GM21737 (cell line): ENCODE measurements around the gene NHSL1.
A peak's percentile ranks its signal among the peaks of the same experiment; 100 is the strongest.

ENCODE experiments used
- ATAC-seq: cut with Tn5 transposase; IDR thresholded peaks from one replicate; pipeline ENCODE4 v1.9.1; 2021; ENCODE audit warnings: mild to moderate bottlenecking, moderate library complexity; ENCODE audit not compliant: unreplicated experiment

NHSL1 gene, protein sequence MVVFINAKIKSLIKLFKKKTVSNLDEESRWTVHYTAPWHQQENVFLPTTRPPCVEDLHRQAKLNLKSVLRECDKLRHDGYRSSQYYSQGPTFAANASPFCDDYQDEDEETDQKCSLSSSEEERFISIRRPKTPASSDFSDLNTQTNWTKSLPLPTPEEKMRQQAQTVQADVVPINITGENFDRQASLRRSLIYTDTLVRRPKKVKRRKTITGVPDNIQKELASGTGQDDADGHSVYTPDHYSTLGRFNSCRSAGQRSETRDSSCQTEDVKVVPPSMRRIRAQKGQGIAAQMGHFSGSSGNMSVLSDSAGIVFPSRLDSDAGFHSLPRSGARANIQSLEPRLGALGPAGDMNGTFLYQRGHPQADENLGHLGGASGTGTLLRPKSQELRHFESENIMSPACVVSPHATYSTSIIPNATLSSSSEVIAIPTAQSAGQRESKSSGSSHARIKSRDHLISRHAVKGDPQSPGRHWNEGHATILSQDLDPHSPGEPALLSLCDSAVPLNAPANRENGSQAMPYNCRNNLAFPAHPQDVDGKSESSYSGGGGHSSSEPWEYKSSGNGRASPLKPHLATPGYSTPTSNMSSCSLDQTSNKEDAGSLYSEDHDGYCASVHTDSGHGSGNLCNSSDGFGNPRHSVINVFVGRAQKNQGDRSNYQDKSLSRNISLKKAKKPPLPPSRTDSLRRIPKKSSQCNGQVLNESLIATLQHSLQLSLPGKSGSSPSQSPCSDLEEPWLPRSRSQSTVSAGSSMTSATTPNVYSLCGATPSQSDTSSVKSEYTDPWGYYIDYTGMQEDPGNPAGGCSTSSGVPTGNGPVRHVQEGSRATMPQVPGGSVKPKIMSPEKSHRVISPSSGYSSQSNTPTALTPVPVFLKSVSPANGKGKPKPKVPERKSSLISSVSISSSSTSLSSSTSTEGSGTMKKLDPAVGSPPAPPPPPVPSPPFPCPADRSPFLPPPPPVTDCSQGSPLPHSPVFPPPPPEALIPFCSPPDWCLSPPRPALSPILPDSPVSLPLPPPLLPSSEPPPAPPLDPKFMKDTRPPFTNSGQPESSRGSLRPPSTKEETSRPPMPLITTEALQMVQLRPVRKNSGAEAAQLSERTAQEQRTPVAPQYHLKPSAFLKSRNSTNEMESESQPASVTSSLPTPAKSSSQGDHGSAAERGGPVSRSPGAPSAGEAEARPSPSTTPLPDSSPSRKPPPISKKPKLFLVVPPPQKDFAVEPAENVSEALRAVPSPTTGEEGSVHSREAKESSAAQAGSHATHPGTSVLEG (N-terminal part only)

DNA sequence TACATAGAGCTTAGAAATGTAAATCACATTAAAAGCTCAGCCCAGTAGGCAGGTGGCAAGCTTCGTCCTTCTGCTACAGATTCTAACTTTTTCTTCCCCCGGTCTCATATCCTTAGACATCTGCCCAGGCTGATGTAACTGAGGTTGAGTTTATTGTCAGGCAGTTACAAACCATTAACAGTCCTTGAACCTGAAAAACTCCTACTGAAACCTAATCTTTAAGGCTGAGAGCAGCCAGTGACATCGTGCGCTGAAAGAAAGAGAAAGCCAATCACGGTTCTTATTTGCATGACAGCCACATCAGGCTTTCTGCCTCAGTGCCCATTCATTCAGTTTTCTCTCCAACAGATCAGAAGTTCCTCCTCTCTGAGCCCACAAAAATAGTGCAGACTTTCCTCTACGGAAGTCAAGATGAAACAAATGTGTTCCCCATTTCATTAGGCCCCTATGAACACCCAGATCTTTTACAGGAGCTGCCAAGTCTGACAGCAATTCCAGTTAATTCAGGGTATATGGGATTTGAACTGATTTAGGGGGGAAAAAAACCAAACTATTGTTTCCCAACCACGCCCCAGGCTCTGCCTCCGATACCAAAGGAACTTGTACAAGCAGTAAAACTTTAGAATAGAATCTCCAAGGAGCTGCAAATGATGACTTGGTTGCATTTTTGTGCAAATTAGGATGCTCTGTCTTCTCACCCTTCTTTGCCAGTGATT, at the start of gene NHSL1:
NHSL1 (minus strand) TSS at position 192 of the 716 bp plus-strand sequence. CDS start 204 bp downstream, outside the sequence.
- ATAC-seq = peak; percentile 93

DNA sequence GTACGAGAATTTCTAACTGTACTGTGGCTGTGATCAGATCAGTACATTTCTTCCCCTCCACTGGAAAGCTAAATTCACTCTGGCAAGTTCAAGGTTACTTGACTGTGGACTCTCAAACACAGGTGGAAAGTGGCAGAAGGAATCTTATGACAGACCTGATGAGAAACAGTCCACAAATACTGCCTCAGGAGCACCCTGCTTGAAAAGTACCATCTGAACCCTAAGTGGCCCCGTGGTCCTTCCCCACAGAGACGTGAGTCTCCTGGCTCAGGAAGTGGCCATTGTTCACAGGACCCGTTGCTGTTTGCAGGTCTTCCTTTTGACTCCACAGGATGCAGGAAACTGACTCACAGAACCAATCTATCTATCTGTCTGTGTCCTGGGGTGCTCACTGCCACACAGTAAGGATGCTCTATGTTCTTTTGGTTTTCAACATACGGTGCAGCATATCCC, 47.5 kb upstream of the NHSL1 start:
- ATAC-seq = no peak

DNA sequence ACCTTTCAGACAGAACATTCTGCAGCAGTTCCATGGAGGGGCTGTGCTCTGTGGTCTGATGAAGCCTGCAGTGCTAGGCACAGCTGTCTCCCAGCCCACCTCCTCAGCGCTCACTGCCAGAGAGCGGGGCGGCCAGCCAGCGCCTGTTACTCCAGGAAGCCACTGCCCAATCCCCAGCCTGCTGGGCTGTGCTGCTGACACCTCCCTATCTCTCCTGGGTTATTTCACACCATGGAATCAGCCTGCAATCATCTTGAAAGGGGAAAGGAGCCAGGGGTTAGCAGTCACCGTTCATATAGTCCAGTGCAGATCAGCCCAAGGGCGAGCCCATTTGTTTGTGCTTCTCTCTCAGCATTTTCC, 46.3 kb upstream of the NHSL1 start:
- ATAC-seq = no peak

DNA sequence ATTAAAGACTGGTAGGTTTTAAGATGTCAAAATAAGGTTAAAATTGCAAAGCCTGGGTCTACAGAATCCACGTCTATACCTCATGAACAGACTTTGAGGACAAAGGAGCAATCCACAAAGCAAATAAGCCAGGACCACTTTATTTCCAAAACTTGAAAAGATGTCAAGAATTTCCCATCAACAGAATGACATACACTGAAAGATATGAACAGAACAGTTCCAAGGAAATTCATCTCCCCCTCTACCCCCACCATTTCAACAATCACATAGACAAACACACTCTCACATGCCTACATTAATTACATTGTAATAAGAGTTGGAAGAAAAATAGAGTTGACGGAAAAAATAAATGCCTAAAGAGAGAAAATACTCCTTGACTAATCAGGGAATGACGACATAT, 45.2 kb upstream of the NHSL1 start:
- ATAC-seq = no peak

DNA sequence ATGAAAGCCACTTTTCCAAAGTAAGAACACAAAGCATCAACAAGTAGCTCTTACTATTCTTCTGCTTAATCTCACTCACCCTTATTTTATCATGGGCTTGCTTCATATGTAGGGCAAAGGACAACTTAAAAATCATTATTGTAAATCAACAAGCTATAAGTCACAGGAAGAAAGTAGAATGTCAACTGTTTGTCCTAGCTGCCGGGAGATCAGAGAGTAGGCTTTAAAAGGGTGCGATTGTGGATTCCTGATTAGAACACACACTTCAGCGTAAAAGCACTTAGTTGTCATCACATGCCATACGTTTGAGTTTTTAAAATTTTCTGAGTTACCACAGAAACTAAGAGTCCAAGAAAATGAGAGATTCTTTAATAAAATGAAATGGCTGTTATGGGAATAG, 44.4 kb upstream of the NHSL1 start:
- no peak for ATAC-seq

DNA sequence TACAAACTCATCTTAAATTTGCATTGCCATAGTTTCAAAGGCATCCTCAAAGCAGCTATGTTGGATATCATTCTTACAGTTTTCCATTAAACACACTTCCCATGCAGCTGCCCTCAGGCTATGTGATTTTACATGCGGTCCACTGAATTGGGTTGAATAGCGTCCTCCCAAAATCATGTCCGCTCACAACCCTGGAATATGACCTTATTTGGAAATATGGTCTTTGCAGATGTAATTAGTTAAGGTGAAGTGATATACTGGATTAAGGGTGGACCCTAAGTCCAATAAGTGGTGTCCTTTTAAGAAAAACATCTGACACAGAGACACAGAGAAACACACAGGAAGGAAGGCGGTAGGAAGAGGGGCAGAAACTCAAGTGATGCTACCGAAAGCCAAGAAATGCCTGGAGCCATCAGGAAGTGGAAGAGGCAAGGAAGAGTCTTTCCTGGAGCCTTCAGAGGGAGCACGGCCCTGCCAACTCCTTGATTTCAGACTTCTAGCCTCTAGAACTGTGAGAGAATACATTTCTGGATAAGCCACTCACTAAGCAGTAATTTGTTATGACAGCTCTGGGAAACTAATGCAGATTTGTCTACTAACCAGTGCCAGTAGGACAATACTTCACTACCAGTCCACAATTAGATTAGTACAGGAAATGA, 42.7 kb upstream of the NHSL1 start:
- ATAC-seq = no peak

DNA sequence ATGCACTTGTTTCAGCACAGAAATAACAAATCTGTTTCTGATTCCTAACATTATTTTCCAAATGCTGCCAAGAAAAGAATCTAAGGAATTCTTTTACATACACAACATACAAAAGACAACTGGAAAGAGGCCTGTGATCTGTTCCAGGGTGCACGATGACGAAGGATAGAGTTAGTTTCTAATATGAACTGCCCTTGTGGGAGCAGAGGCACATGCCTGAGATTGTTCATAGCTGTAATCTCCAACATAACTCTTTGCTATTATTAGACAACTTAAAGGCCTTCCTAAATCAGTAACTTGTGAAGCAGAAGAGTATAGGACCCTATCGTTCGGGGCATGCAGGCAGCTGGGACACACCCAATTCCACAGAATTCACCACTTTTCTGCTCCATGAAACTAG, 41.2 kb upstream of the NHSL1 start:
- ATAC-seq = no peak

DNA sequence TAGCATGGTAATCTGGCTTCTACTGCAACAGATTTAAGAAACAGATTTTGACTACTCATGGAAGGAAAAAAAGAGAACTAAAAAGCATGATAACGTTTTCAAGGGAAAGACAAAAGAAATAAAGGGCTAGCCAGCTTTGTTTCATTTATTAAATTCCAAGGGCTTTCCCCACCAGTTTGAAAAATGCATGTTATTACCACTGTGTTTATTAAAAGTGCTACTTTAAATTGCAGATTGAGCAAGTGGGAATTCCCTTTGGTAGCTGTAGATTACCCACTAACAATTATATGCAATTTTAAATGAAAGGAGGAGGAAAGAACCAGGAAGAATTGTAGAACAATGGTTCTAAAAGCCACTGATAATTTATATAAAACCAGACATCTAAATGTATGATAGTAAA, 40.6 kb upstream of the NHSL1 start:
- no peak for ATAC-seq

DNA sequence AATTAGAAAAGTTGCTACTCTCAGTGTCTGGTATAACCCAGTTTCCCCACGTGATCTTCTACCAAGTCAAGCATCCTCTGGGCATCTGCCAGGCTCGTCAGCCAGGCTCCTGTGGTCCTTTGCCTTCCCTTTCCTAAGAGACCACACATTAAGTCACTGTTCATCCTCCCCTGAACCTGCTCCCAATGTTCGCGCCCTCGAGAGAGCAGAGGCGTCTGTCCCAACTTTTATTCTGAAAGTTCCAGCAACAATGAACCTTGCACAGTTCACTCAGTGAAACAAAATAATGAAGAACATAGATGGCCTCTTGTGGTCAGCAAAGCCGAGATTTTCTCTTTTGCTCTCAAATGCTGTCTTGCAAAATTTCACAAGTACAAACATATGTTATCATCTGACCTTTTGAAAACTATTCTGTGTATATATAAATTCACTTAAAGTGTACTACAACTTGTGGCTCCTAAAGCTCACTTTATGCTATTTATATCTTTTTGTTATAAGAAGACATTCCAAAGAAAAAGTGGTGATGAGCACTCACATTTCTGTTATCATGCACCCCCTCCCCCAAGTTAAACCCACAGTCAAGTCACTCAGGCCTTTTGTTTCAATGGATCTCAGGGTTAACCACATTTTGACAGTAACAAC, 39.2 kb upstream of the NHSL1 start:
- no peak for ATAC-seq

DNA sequence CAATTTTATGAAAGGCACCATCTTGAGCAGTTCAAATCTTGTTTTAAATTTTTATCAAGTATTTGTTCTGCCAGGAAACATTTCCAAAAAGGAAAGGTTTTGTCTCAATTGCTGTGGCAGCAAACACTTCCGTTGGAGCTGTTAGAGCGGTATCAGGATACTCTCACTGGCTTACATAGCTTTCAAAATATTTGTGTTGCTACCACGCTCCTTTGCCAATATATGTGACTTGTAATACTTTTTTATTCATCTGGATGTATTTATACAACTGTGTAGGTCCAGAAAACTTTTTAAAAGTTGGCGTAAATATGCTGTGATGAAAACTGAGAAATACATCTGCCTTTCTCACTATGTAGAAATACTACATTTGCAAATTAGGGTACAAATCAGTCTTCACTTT, 37.8 kb upstream of the NHSL1 start:
- ATAC-seq = no peak

DNA sequence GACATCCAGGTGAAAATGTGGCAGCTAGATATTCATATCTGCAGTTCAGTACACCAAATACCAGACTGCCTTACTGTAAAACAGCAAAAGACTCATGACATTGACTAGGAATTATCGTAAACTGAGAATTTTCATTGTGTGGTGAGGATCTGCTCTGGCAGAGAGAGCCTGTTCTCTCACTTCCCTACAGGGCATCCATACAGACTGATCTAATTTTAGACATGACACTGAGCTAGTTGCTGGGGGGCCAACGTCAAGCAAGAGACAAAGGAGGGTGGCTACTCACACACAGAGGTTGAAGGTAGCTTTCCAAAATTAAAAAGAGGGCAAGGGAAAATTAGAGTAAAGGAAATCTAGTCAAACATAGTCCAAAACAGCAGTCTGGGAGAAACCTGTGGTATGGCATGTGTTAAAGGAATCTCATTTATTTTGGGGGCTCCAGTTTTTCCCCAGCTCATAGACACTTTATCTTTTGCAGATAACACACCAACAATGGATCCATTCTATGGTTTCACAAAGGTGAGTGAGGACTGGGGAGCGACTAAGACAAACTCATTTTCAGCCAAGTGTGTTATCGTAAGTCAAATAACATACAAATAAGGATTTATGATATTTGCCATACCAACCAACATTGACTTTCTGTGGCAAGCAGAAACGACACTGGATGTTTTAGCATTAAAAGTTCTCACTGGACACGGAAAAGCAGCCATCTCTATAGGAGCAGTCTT, 36.6 kb upstream of the NHSL1 start:
- no peak for ATAC-seq

DNA sequence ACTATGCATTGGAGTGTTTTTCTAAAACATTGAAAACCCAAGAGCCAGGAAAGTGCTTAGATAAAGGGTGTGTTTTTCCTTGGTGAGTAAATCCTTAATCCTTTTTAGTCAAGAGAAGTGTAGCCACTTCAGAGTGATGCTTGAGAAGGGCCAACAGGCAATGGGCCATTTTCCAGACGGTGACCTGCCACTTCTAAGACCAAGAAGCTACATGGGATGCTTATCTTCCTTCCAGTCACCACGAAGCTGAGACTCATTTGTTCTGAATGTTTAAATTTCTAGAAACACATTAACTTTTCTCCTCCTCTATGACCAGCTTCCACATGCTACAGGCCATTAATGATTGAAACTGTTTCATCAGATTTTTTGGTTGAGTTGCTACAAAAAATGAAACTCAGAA, 34.4 kb upstream of the NHSL1 start:
- no peak for ATAC-seq

DNA sequence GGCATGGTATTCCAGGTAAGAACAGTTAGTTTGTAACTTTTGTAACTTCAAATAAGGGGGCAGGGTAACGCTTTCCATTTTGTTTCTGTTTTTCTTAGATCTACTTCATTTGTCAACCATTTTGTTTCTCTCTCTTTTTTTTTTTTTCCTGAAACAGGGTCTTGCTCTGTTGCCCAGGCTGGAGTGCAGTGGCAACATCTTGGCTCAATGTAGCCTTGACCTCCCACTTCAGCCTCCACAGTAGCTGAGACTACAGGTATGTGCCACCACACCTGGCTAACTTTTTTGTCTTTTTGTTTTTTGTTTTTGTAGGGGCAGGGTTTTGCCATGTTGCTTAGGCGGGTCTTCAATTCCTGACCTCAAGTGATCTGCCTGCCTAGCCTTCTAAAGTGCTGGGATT, 32.1 kb upstream of the NHSL1 start:
- no peak for ATAC-seq

DNA sequence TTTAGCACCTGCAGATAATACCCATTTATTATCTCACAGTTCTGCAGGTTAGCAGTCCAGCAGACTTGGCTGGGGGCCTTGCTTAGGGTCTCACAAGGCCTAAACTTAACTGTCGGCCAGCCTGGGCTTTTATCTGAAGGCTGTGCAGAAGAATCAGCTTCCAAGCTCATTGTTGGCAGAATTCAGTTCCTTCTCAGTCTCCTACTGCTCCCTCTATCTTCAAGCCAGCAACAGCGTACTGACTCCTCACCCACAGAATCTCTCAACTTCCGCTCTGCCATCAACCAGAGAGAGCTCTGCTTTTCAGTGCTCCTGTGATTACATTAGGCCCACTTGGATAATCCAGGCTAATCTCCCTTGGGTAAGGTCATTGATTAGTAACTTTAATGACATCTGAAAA, 30.2 kb upstream of the NHSL1 start:
- ATAC-seq = no peak

DNA sequence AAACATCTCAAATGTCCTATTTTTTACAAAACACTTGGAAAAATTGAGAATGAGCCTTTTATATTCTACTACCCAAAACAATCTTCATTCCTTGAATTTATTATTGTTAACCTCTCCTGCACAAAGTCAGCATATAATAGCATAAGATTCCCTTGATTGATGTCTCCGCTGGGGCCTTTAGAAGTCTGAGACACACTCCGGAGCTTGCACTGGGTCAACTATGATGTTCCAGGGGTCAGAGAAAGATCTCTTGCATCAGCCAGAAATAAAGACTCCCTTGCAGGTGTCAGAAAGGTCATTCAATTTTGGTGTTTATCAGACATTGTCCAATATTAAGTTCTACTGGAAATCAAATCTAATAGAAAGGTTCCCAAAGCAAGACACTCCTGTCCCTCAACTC, 29.7 kb upstream of the NHSL1 start:
- ATAC-seq = no peak

DNA sequence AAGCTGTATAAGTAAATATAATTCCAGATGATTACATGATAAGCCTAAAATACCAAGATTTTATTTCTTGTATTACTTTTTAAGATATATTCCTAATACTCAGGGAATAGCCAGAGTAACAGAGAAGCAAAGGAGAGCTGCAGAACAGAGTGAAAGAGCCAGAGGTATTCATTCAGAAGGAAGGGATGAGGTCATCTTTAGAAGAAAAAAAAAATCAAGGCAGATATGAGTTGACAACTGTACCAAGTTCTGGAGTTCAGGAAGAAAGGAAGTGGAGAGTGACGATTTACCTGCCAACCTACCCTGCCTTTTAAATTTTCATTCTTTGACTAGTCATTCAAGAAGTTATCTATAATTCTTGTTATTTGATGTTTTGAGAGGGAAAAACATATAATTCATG, 28.8 kb upstream of the NHSL1 start:
- ATAC-seq = no peak

DNA sequence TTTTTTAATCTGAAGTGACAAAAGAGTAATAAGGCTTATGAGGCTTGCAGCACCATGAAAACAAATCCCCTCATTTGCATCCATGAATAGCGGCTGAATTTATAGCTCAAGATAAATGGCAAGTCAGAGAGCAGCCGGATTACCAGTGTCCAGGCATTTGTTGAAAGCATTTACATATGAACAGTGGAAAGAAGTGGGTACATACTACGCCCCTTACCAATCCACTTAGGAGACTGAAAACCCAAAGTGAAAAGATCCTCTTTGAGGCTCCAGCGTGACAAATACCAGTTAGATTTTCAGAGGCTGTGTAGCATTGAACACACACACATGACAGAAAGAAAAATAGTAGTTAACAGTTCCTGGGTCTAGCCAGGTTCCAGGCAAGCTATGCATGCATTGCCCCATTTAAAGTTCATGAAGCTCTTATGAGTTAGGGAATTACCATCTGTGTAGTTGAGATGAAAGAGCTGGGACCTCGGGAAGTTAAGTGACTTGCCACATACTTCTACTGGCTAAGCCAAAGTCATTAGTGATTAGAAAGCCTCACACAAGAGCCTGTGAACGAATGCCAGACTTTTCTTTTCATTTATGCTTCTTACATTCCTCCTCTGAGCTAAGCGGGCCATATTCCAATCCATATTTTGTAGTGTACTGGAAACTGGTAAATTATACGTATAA, 28.3 kb upstream of the NHSL1 start:
- ATAC-seq = no peak

DNA sequence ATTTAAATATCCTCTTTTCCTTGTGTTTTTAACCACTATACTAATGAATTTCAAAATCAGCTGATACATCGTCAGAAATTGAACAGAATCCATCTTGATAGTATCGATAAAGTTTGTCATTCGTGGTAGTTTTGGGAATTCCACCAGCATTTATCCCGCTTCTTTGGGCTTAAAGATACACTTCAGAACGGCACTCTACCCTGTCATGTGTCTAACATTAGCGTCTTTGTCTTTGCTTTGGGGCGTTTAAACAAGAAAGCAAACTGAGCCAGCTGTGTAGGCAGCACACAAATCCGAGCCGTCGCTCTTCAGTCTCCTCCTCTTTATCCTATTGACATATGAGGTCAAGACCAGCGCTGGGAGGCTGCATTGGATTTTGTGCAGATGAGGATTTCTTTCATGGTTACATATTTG, 27.5 kb upstream of the NHSL1 start:
- no peak for ATAC-seq
